Astrocyte (in vitro differentiated cells and primary cell): ENCODE measurements around the gene CCR5AS.

Source experiments
- DNase-seq: peaks from one replicate; pipeline ENCODE4 v3.0.0-alpha.2; 2010; ENCODE audit warnings: low read depth
- FAIRE-seq: peaks from 2 replicates; lab custom pipeline; 2011; peaks lifted over from hg19 to GRCh38; lab: Jason Lieb, UNC
- H2AFZ ChIP-seq: 2 replicates; pipeline ENCODE4 v1.6.0; 2012; ENCODE audit warnings: low read depth, low read length, inconsistent platforms
- H3K27ac ChIP-seq: 2 replicates; pipeline ENCODE4 v1.5.1; 2011; ENCODE audit warnings: low read depth, low read length, inconsistent platforms
- H3K27me3 ChIP-seq: 2 replicates; pipeline ENCODE4 v1.6.0; 2011; ENCODE audit warnings: low read length, inconsistent platforms; ENCODE audit not compliant: insufficient read depth
- H3K36me3 ChIP-seq: 2 replicates; pipeline ENCODE4 v1.5.1; 2011; ENCODE audit warnings: low read length, inconsistent platforms; ENCODE audit not compliant: insufficient read depth
- H3K4me1 ChIP-seq: 2 replicates; pipeline ENCODE4 v1.5.1; 2011; ENCODE audit warnings: low read length, inconsistent platforms; ENCODE audit not compliant: insufficient read depth
- H3K4me2 ChIP-seq: 2 replicates; pipeline ENCODE4 v1.6.0; 2012; ENCODE audit warnings: low read length, inconsistent platforms
- H3K4me3 ChIP-seq: 2 replicates; pipeline ENCODE4 v1.5.1; 2011; ENCODE audit warnings: low read depth, mild to moderate bottlenecking, low read length, inconsistent platforms; ENCODE audit not compliant: insufficient read depth
- H3K79me2 ChIP-seq: 2 replicates; pipeline ENCODE4 v1.6.0; 2012; ENCODE audit warnings: mild to moderate bottlenecking, low read length, inconsistent platforms; ENCODE audit not compliant: insufficient read depth
- H3K9ac ChIP-seq: 2 replicates; pipeline ENCODE4 v1.6.0; 2012; ENCODE audit warnings: mild to moderate bottlenecking, low read length, inconsistent platforms
- H3K9me3 ChIP-seq: 2 replicates; pipeline ENCODE4 v1.5.1; 2012; ENCODE audit warnings: low read depth, mild to moderate bottlenecking, low read length, inconsistent platforms; ENCODE audit not compliant: insufficient read depth
- H4K20me1 ChIP-seq: 2 replicates; pipeline ENCODE4 v1.6.0; 2012; ENCODE audit warnings: low read length, inconsistent platforms; ENCODE audit not compliant: insufficient read depth
- H3K27ac Mint-ChIP-seq: one replicate; pipeline ENCODE4 v1.8.0; 2021; ENCODE audit warnings: mild to moderate bottlenecking, mixed read lengths; ENCODE audit not compliant: unreplicated experiment
- H3K27me3 Mint-ChIP-seq: one replicate; pipeline ENCODE4 v1.8.0; 2021; ENCODE audit warnings: low read depth, mixed read lengths; ENCODE audit not compliant: unreplicated experiment
- H3K36me3 Mint-ChIP-seq: one replicate; pipeline ENCODE4 v1.8.0; 2021; ENCODE audit warnings: low read depth, mixed read lengths; ENCODE audit not compliant: unreplicated experiment
- H3K4me1 Mint-ChIP-seq: one replicate; pipeline ENCODE4 v1.8.0; 2021; ENCODE audit warnings: low read depth, mixed read lengths; ENCODE audit not compliant: unreplicated experiment
- H3K4me3 Mint-ChIP-seq: one replicate; pipeline ENCODE4 v1.8.0; 2021; ENCODE audit warnings: mild to moderate bottlenecking, moderate library complexity, mixed read lengths; ENCODE audit not compliant: unreplicated experiment
- H3K9me3 Mint-ChIP-seq: one replicate; pipeline ENCODE4 v1.8.0; 2021; ENCODE audit warnings: mild to moderate bottlenecking, mixed read lengths; ENCODE audit not compliant: unreplicated experiment
- EZH2 ChIP-seq: IDR thresholded peaks from 2 replicates; pipeline ENCODE4 v1.6.1; 2012; ENCODE audit warnings: mild to moderate bottlenecking, low read length, inconsistent platforms; ENCODE audit not compliant: insufficient read depth
- TF ChIP-seq, protein P1 (sequence below): IDR thresholded peaks from 2 replicates; pipeline ENCODE4 v1.5.1; 2011; ENCODE audit warnings: low read depth, mild to moderate bottlenecking, inconsistent platforms, low read length, moderate library complexity; ENCODE audit not compliant: insufficient read depth

Gene CCR5AS

DNA sequence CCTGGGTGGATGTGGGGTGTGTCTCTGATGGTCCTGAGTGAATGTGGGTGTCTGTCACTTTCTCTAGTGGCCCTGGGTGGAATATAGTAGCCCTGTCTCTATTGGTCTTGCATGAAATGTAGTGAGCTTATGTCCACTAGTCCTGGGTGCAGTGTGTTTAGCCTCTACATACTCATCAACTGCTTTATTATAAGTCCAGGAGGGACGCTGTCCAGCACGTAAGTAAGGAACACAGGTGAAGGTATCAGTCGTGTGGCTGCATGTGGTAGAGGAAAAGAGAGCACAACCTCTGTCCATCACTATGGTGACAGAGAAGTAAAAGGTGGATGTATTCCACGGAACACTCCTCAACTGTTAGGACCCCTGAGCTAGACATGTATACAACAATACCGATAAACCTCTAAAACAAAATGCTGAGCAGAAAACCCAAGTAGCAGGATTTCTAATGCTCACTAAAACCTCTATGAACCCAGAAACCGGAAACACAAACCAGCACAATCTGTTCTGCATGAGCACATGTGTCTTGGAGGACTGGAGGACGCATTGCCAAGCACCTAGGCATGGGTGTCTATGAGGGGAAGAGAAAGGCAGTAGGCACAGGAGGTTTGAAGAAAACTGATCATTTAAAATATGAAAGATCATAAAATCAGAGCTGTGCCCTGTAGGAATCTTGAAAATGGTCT lies 46.8 kb upstream of the CCR5AS start:
- Histone ChIP-seq H3K79me2 (no peaks in the 10 kb centered on the region), H3K27ac (no peak overlapping the region), H4K20me1 (no peaks in the 10 kb centered on the region), H3K4me2 (no peak overlapping the region), H3K27me3 (peaks cover 6% of the 10 kb centered on the region), H3K4me3 (no peak overlapping the region), H3K4me1 (no peaks in the 10 kb centered on the region), H3K9ac (no peak overlapping the region), H3K36me3 (no peaks in the 10 kb centered on the region), H3K9me3 (no peaks in the 10 kb centered on the region), H2AFZ (no peak overlapping the region)
- no peaks in the 10 kb centered on the region for H3K4me1 Mint-ChIP-seq
- no peak for TF ChIP-seq EZH2
- TF ChIP-seq, protein P1, sequence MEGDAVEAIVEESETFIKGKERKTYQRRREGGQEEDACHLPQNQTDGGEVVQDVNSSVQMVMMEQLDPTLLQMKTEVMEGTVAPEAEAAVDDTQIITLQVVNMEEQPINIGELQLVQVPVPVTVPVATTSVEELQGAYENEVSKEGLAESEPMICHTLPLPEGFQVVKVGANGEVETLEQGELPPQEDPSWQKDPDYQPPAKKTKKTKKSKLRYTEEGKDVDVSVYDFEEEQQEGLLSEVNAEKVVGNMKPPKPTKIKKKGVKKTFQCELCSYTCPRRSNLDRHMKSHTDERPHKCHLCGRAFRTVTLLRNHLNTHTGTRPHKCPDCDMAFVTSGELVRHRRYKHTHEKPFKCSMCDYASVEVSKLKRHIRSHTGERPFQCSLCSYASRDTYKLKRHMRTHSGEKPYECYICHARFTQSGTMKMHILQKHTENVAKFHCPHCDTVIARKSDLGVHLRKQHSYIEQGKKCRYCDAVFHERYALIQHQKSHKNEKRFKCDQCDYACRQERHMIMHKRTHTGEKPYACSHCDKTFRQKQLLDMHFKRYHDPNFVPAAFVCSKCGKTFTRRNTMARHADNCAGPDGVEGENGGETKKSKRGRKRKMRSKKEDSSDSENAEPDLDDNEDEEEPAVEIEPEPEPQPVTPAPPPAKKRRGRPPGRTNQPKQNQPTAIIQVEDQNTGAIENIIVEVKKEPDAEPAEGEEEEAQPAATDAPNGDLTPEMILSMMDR: no peak
- DNase-seq (no peak), FAIRE-seq (no peak)
- no peaks in the 10 kb centered on the region for H3K36me3 Mint-ChIP-seq
- H3K4me3 Mint-ChIP-seq: no peak overlapping the region
- peaks cover 54% of the 10 kb centered on the region for H3K27me3 Mint-ChIP-seq
- no peaks in the 10 kb centered on the region for H3K9me3 Mint-ChIP-seq
- H3K27ac Mint-ChIP-seq: no peak overlapping the region

DNA sequence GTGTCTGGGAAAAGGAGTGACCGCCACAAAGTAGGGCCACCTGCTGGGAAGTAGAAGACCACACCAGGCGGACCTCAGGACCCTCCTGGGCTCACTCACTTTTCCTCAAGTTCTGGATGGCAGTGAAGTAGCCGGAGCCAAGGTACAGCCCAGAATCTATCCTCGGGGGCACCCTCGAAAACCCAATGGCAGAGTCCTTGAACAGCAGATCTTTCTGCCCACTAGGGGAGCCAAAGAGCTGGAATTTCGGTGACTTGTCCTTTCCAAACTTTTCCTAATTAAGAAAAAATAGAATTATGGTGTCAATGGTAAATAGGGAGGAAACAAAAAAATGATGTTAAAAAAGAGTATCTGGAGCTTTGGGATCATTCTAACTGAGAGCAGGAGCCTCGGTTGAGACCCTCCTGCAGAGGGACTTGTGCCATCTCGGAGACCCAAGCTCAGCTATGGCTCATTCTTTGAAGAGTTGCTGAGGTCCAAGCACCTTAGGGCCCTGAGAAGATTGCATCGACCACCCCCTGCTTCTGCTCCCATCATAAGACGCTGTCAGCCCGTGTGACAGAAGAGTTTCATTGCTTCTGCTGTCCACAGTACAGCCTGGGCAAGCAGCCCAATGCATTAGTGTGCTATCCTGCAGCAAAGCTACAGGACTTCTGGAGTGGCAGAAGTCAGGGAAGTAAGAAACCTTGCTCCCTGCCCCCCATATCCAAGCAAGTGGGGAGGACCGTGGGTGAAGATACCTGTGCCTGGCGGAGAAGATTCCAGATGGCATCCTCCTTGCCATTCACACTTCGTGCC lies 43.1 kb upstream of the CCR5AS start:
- no peak overlapping the region for H3K4me2 ChIP-seq
- H3K36me3 Mint-ChIP-seq: no peaks in the 10 kb centered on the region
- no peaks in the 10 kb centered on the region for H4K20me1 ChIP-seq
- TF ChIP-seq, protein P1: peak; percentile 44
- TF ChIP-seq EZH2: no peak
- FAIRE-seq (no peak), DNase-seq (no peak)
- H3K27me3 ChIP-seq: peaks cover 16% of the 10 kb centered on the region
- H3K9ac ChIP-seq: no peak overlapping the region
- H2AFZ ChIP-seq: no peak overlapping the region
- no peaks in the 10 kb centered on the region for H3K4me1 ChIP-seq
- no peaks in the 10 kb centered on the region for H3K9me3 Mint-ChIP-seq
- H3K4me3 Mint-ChIP-seq: no peak overlapping the region
- no peaks in the 10 kb centered on the region for H3K4me1 Mint-ChIP-seq
- no peak overlapping the region for H3K27ac ChIP-seq
- no peak overlapping the region for H3K4me3 ChIP-seq
- H3K27me3 Mint-ChIP-seq: peaks cover 48% of the 10 kb centered on the region
- no peaks in the 10 kb centered on the region for H3K36me3 ChIP-seq
- H3K9me3 ChIP-seq: no peaks in the 10 kb centered on the region
- H3K27ac Mint-ChIP-seq: no peak overlapping the region
- no peaks in the 10 kb centered on the region for H3K79me2 ChIP-seq

DNA sequence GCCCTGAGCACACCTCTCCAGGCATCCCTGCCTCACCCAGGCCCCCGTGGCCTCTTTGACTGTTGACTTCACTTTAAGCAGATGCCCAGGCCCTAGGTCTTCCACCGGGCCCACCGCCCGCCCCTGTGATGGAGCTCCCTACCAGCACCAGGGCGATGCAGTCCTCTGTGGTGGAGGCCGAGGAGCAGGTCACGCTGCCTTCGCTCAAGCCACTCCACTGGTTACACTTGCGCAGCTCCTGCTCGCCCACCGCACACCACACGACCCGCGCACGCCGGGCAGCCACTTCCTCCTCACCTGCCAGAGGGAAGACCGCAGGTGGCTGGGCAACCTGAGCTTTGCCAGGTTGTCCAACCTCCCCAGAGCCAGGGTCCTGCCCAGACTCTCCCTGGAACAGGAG lies 41.9 kb upstream of the CCR5AS start:
- H3K4me1 Mint-ChIP-seq: no peaks in the 10 kb centered on the region
- Histone ChIP-seq H3K4me3 (no peak overlapping the region), H3K4me2 (no peak overlapping the region), H3K9me3 (no peaks in the 10 kb centered on the region), H3K9ac (no peak overlapping the region), H3K4me1 (no peaks in the 10 kb centered on the region), H3K79me2 (no peaks in the 10 kb centered on the region), H4K20me1 (no peaks in the 10 kb centered on the region), H3K36me3 (no peaks in the 10 kb centered on the region), H2AFZ (no peak overlapping the region), H3K27ac (no peak overlapping the region), H3K27me3 (peaks cover 16% of the 10 kb centered on the region)
- FAIRE-seq (no peak), DNase-seq (no peak)
- H3K27me3 Mint-ChIP-seq: peaks cover 38% of the 10 kb centered on the region
- no peaks in the 10 kb centered on the region for H3K36me3 Mint-ChIP-seq
- no peaks in the 10 kb centered on the region for H3K9me3 Mint-ChIP-seq
- TF ChIP-seq EZH2: no peak
- TF ChIP-seq, protein P1: no peak
- no peak overlapping the region for H3K27ac Mint-ChIP-seq
- no peak overlapping the region for H3K4me3 Mint-ChIP-seq
